H1 (cell line): Measurements from ENCODE around the gene C9orf50. TPM values are rescaled to one million over a fixed set of nuclear protein-coding genes. Genes with fewer than 3 reads are reported as not detected.

Experiments
- CTCF ChIA-PET: fragments of 300-600 bp; sonication (Branson Sonifier 250); formaldehyde crosslinking; loops from one replicate; lab custom pipeline; 2021; ENCODE audit not compliant: partially characterized antibody; lab: Charles Lee
- POLR2A ChIA-PET: fragments of 300-600 bp; sonication (Branson Sonifier 250); formaldehyde crosslinking; loops from one replicate; lab custom pipeline; 2021; ENCODE audit warnings: inconsistent platforms; ENCODE audit not compliant: partially characterized antibody; lab: Charles Lee
- DNase-seq, 2 experiments: peaks; one replicate each; pipeline versions ENCODE4 v3.0.0 to v3.0.0-alpha.2; 2010 to 2022; ENCODE audit warnings: low spot score in 2 of 2, low read depth in 1 of 2, mixed read lengths in 1 of 2
- FAIRE-seq: peaks from 2 replicates; lab custom pipeline; 2011; peaks lifted over from hg19 to GRCh38; lab: Jason Lieb, UNC
- H2AFZ ChIP-seq: 2 replicates; pipeline ENCODE4 v1.8.1; 2012; ENCODE audit warnings: low read length, inconsistent platforms
- H2AK5ac ChIP-seq: 2 replicates; pipeline ENCODE4 v1.6.1; 2013; ENCODE audit warnings: low read depth, low read length
- H2BK120ac ChIP-seq: replicated peaks from 2 replicates; pipeline ENCODE3; 2013; ENCODE audit warnings: low read depth, low read length, inconsistent platforms
- H2BK12ac ChIP-seq: 2 replicates; pipeline ENCODE4 v1.6.1; 2013; ENCODE audit warnings: low read depth, low read length
- H2BK15ac ChIP-seq: 2 replicates; pipeline ENCODE4 v1.6.1; 2013; ENCODE audit warnings: low read length
- H2BK20ac ChIP-seq: 2 replicates; pipeline ENCODE4 v1.6.1; 2013; ENCODE audit warnings: low read length
- H2BK5ac ChIP-seq: 2 replicates; pipeline ENCODE4 v1.6.1; 2013; ENCODE audit warnings: low read depth, low read length
- H3K14ac ChIP-seq: 2 replicates; pipeline ENCODE4 v1.6.1; 2013; ENCODE audit warnings: inconsistent platforms; ENCODE audit not compliant: insufficient read length
- H3K18ac ChIP-seq: 2 replicates; pipeline ENCODE4 v1.6.1; 2013; ENCODE audit warnings: low read length; ENCODE audit errors: extremely low read depth
- H3K23ac ChIP-seq: 2 replicates; pipeline ENCODE4 v1.6.1; 2013; ENCODE audit warnings: inconsistent platforms; ENCODE audit not compliant: insufficient read length
- H3K23me2 ChIP-seq: 2 replicates; pipeline ENCODE4 v1.6.1; 2013; ENCODE audit warnings: low read depth, low read length
- H3K27ac ChIP-seq: 2 replicates; pipeline ENCODE4 v1.6.1; 2011; ENCODE audit warnings: low read depth, low read length, inconsistent platforms
- H3K27me3 ChIP-seq, 4 experiments: replicated peaks in 1 of 4; 1 replicate in 1 of 4; 2 replicates in 3 of 4; pipeline versions ENCODE4 v1.6.1 to v1.8.1; 2011 to 2013; ENCODE audit warnings: low read length in 3 of 4, mild to moderate bottlenecking in 3 of 4, inconsistent platforms in 2 of 4, mixed read lengths in 2 of 4, moderate library complexity in 1 of 4; ENCODE audit not compliant: control insufficient read depth in 3 of 4, insufficient read depth in 3 of 4; ENCODE audit errors: extremely low read depth in 1 of 4
- H3K36me3 ChIP-seq, 4 experiments: 2 replicates each; pipeline versions ENCODE4 v1.6.1 to v1.8.1; 2011 to 2013; ENCODE audit warnings: mild to moderate bottlenecking in 4 of 4, low read length in 3 of 4, moderate library complexity in 2 of 4, control low read depth in 1 of 4, inconsistent platforms in 1 of 4; ENCODE audit not compliant: insufficient read depth in 4 of 4, control insufficient read depth in 2 of 4
- H3K4ac ChIP-seq: replicated peaks from 2 replicates; pipeline ENCODE3; 2013; ENCODE audit warnings: low read length, low read depth, mixed read lengths, inconsistent platforms; ENCODE audit not compliant: insufficient read length
- H3K4me1 ChIP-seq, 4 experiments: replicated peaks in 1 of 4; 1 replicate in 1 of 4; 2 replicates in 3 of 4; pipeline versions ENCODE4 v1.6.1 to v1.8.1; 2011 to 2013; ENCODE audit warnings: low read length in 3 of 4, inconsistent platforms in 2 of 4, mixed read lengths in 1 of 4; ENCODE audit not compliant: insufficient read depth in 4 of 4, control insufficient read depth in 3 of 4
- H3K4me2 ChIP-seq, 2 experiments: 2 replicates each; pipeline versions ENCODE4 v1.6.1 to v1.8.1; 2011 to 2013; ENCODE audit warnings: low read depth in 2 of 2, low read length in 2 of 2, control low read depth in 1 of 2, inconsistent platforms in 1 of 2, mild to moderate bottlenecking in 1 of 2; ENCODE audit not compliant: insufficient read depth in 1 of 2
- H3K4me3 ChIP-seq, 4 experiments: fragments of 200-600, 300-600 bp in 1 of 4; sonication (generic), shearing (Covaris generic), sonication (Bioruptor Twin) in 1 of 4; 2 replicates each; pipeline versions ENCODE4 v1.5.1 to v1.8.1; 2011 to 2016; ENCODE audit warnings: low read length in 4 of 4, low read depth in 3 of 4, control low read depth in 2 of 4, inconsistent platforms in 2 of 4, mild to moderate bottlenecking in 2 of 4, mixed read lengths in 1 of 4, moderate library complexity in 1 of 4; ENCODE audit not compliant: insufficient read depth in 2 of 4; ENCODE audit errors: extremely low read depth in 1 of 4
- H3K56ac ChIP-seq: replicated peaks from 2 replicates; pipeline ENCODE3; 2013; ENCODE audit warnings: low read depth, mild to moderate bottlenecking, mixed read lengths, low read length, inconsistent platforms; ENCODE audit not compliant: insufficient read length
- H3K79me1 ChIP-seq: 2 replicates; pipeline ENCODE4 v1.6.1; 2013; ENCODE audit warnings: low read depth, low read length, control low read depth
- H3K79me2 ChIP-seq, 2 experiments: 2 replicates each; pipeline versions ENCODE4 v1.6.1 to v1.8.1; 2012 to 2013; ENCODE audit warnings: low read length in 2 of 2, mild to moderate bottlenecking in 2 of 2, inconsistent platforms in 1 of 2; ENCODE audit not compliant: insufficient read depth in 2 of 2, control insufficient read depth in 1 of 2
- H3K9ac ChIP-seq, 4 experiments: replicated peaks in 1 of 4; 1 replicate in 1 of 4; 2 replicates in 3 of 4; pipeline versions ENCODE4 v1.6.1 to v1.8.1; 2011 to 2013; ENCODE audit warnings: low read depth in 3 of 4, low read length in 3 of 4, control low read depth in 2 of 4, mild to moderate bottlenecking in 2 of 4, moderate library complexity in 2 of 4, inconsistent platforms in 1 of 4; ENCODE audit errors: extremely low read depth in 1 of 4
- H3K9me3 ChIP-seq, 2 experiments: 2 replicates each; pipeline versions ENCODE4 v1.6.1 to v1.8.1; 2012 to 2013; ENCODE audit warnings: mild to moderate bottlenecking in 2 of 2, moderate library complexity in 2 of 2, control low read depth in 1 of 2, inconsistent platforms in 1 of 2, low read depth in 1 of 2, low read length in 1 of 2, mixed read lengths in 1 of 2; ENCODE audit not compliant: insufficient read depth in 2 of 2
- H4K20me1 ChIP-seq, 2 experiments: replicated peaks in 1 of 2; 2 replicates each; pipeline versions ENCODE3 to v1.8.1; 2011 to 2013; ENCODE audit warnings: inconsistent platforms in 2 of 2, low read length in 2 of 2, mild to moderate bottlenecking in 1 of 2; ENCODE audit not compliant: insufficient read depth in 2 of 2, control insufficient read depth in 1 of 2
- H4K5ac ChIP-seq: 2 replicates; pipeline ENCODE4 v1.6.1; 2013; ENCODE audit warnings: low read length, low read depth, mixed read lengths, inconsistent platforms; ENCODE audit not compliant: insufficient read length
- H4K8ac ChIP-seq: 2 replicates; pipeline ENCODE4 v1.8.0; 2013; ENCODE audit warnings: mild to moderate bottlenecking, moderate library complexity, low read length, inconsistent platforms; ENCODE audit not compliant: insufficient read depth; ENCODE audit errors: extremely low read depth
- H4K91ac ChIP-seq: replicated peaks from 2 replicates; pipeline ENCODE3; 2013; ENCODE audit warnings: low read length, mixed read lengths, inconsistent platforms; ENCODE audit not compliant: insufficient read length
- BACH1 ChIP-seq: IDR thresholded peaks from 2 replicates; pipeline ENCODE4 v1.6.1; 2012; ENCODE audit warnings: low read length, improper control_type of control experiment
- CHD2 ChIP-seq: IDR thresholded peaks from 2 replicates; pipeline ENCODE4 v1.6.1; 2012; ENCODE audit warnings: low read length, improper control_type of control experiment
- CTBP2 ChIP-seq: IDR thresholded peaks from 2 replicates; pipeline ENCODE4 v1.7.0; 2011; ENCODE audit warnings: borderline replicate concordance, mild to moderate bottlenecking, moderate library complexity, mixed read lengths, low read length; ENCODE audit not compliant: insufficient read depth, insufficient read length
- EP300 ChIP-seq, 2 experiments: IDR thresholded peaks; 1 replicate in 1 of 2; 2 replicates in 1 of 2; pipeline ENCODE4 v1.6.1; 2011 to 2012; ENCODE audit warnings: low read depth in 2 of 2, low read length in 2 of 2, mild to moderate bottlenecking in 2 of 2, borderline replicate concordance in 1 of 2, inconsistent platforms in 1 of 2, moderate library complexity in 1 of 2
- EZH2 ChIP-seq: fragments of 200-600 bp; sonication (generic); IDR thresholded peaks from 2 replicates; pipeline ENCODE4 v1.7.1; 2012; ENCODE audit warnings: low read depth, mild to moderate bottlenecking, moderate library complexity, low read length, inconsistent platforms; ENCODE audit not compliant: severe bottlenecking
- FOSL1 ChIP-seq: IDR thresholded peaks from 2 replicates; pipeline ENCODE4 v1.6.1; 2011; ENCODE audit warnings: mild to moderate bottlenecking, low read depth, low read length, moderate library complexity; ENCODE audit not compliant: insufficient read depth
- GABPA ChIP-seq: IDR thresholded peaks from 2 replicates; pipeline ENCODE4 v1.6.1; 2011; ENCODE audit warnings: mild to moderate bottlenecking, low read length, moderate library complexity, borderline replicate concordance; ENCODE audit not compliant: insufficient read depth
- JUN ChIP-seq: IDR thresholded peaks from 2 replicates; pipeline ENCODE4 v1.6.1; 2011; ENCODE audit warnings: low read depth, mild to moderate bottlenecking, improper control_type of control experiment, low read length
- KDM4A ChIP-seq: IDR thresholded peaks from one replicate; pipeline ENCODE4 v1.7.1; 2012; ENCODE audit warnings: low read depth, mild to moderate bottlenecking, moderate library complexity, low read length, inconsistent platforms; ENCODE audit not compliant: severe bottlenecking
- POLR2AphosphoS5 ChIP-seq: IDR thresholded peaks from 2 replicates; pipeline ENCODE4 v1.6.1; 2011; ENCODE audit warnings: low read depth, low read length
- RNF2 ChIP-seq: fragments of 200-900, 300-1000 bp; sonication (generic); IDR thresholded peaks from 2 replicates; pipeline ENCODE4 v1.7.1; 2016; ENCODE audit warnings: borderline replicate concordance, low read depth, mild to moderate bottlenecking, antibody characterized with exemption, low read length; ENCODE audit not compliant: poor library complexity, severe bottlenecking; ENCODE audit errors: missing control alignments
- TAF7 ChIP-seq: optimal IDR thresholded peaks from 2 replicates; pipeline ENCODE3; 2011; ENCODE audit warnings: low read depth, mild to moderate bottlenecking, inconsistent platforms, low read length, moderate library complexity, borderline replicate concordance
- WGBS, 2 experiments: shearing (Covaris generic) in 1 of 2; methylation state at CpG; one replicate each; pipeline versions ENCODE4 v1.1.6 to v1.1.7; 2013 to 2015; ENCODE audit warnings: low lambda C conversion rate in 2 of 2, mixed read lengths in 2 of 2, inconsistent platforms in 1 of 2, low coverage in 1 of 2, missing lambda C conversion rate in 1 of 2; ENCODE audit not compliant: insufficient replicate concordance in 2 of 2, insufficient coverage in 1 of 2, insufficient read length in 1 of 2; ENCODE audit errors: extremely low coverage in 1 of 2, missing lambda C conversion rate in 1 of 2; 5-methylcytosine and 5-hydroxymethylcytosine counted together
- polyA plus RNA-seq, 7 experiments: library from polyadenylated mRNA; depleted of rRNA in 3 of 7; stranded (reverse) in 5 of 7; unstranded in 2 of 7; fragments of >200 nt in 5 of 7; fragments of 200-250 nt in 2 of 7; gene quantifications; 1 replicate in 5 of 7; 2 replicates in 1 of 7; 4 replicates in 1 of 7; pipeline versions ENCODE4 v1.2.1 to v1.2.3, GENCODE V29; 2011 to 2013; ENCODE audit warnings: missing spikeins in 2 of 7, mixed read lengths in 2 of 7
- total RNA-seq: library from RNA; stranded (reverse); fragmentation: NEBNext Ultra II Directional; extraction: Animal tissue kit (Norgen Biotek cat#: 25700); gene quantifications from 2 replicates; pipeline ENCODE4 v1.2.1, GENCODE V29; 2021

C9orf50 gene
- total and polyA plus RNA-seq, 2 of the 8 experiments (the other 6 are each of a cell fraction or from before 2014, with no cell fraction given) = not detected

GRCh38 chr9:129594632-129595031 lies 26.3 kb downstream of the C9orf50 start:
- no peak overlapping the region; the same call in 1 of the 2 replicates for H2BK12ac ChIP-seq
- no peaks in the 10 kb centered on the region for H3K79me2 ChIP-seq
- H3K4me3 ChIP-seq = no peak overlapping the region
- no peak overlapping the region for H3K23ac ChIP-seq
- H4K5ac ChIP-seq = no peak overlapping the region
- H4K91ac ChIP-seq = peak overlapping the region; percentile 44
- no peak overlapping the region for H3K14ac ChIP-seq
- ChIA-PET CTCF (interaction anchor here (1.5 to 2.0 kb wide), 2 partner anchors 11 to 41 kb away, joined by 5 read pairs; no protein-coding TSS in a partner anchor), POLR2A (no interaction called here)
- H3K4me1 ChIP-seq = peaks cover 0 to 26% (median 16%) of the 10 kb centered on the region in 4 experiments; a peak in 6 of 7 replicates
- H2BK5ac ChIP-seq = no peak overlapping the region
- no peak overlapping the region for H3K56ac ChIP-seq
- H3K36me3 ChIP-seq = no peaks in the 10 kb centered on the region
- H2BK20ac ChIP-seq = no peak overlapping the region
- H3K23me2 ChIP-seq = peaks cover 11% of the 10 kb centered on the region; the same call in 1 of the 2 replicates
- no peak overlapping the region for H2BK120ac ChIP-seq
- no peaks in the 10 kb centered on the region for H3K79me1 ChIP-seq
- H3K18ac ChIP-seq = no peak overlapping the region
- no peak overlapping the region for H2AK5ac ChIP-seq
- H3K9me3 ChIP-seq = no peaks in the 10 kb centered on the region
- no peaks in the 10 kb centered on the region for H4K20me1 ChIP-seq
- peaks cover 0 to 24% (median 16%) of the 10 kb centered on the region in 4 experiments; a peak in 6 of 7 replicates for H3K27me3 ChIP-seq
- FAIRE-seq (no peak), DNase-seq (no peak)
- no peak overlapping the region for H3K4me2 ChIP-seq
- 87% methylated on average over 7 of the region's 7 CpGs; no CpG with 5 or more reads in 1 of the 2 experiments for WGBS, 2 experiments
- no peak overlapping the region for H2AFZ ChIP-seq
- H3K9ac ChIP-seq = no peak overlapping the region
- no peak for TF ChIP-seq FOSL1
- no peak for TF ChIP-seq JUN
- TF ChIP-seq POLR2AphosphoS5 = no peak
- no peak for TF ChIP-seq CTBP2
- TF ChIP-seq RNF2 = no peak
- TF ChIP-seq CHD2 = no peak
- TF ChIP-seq EZH2 = no peak
- TF ChIP-seq EP300 (IDR thresholded peaks at IDR 0.05; ENCODE audit: borderline replicate concordance in 1 of 2, low read depth in 2 of 2, low read length in 2 of 2) = no peak
- TF ChIP-seq KDM4A = no peak
- no peak for TF ChIP-seq BACH1
- no peak for TF ChIP-seq TAF7
- no peak for TF ChIP-seq GABPA
- no peak overlapping the region for H4K8ac ChIP-seq
- no peak overlapping the region for H3K4ac ChIP-seq
- no peak overlapping the region for H3K27ac ChIP-seq
- peak overlapping the region; percentile 95 for H2BK15ac ChIP-seq
